ENCODE data around the gene PAFAH1B2. TPM values are rescaled to one million over a fixed set of nuclear protein-coding genes. Genes with fewer than 3 reads are reported as not detected.
A peak's percentile ranks its signal among the peaks of the same experiment; 100 is the strongest.

PAFAH1B2 gene
- total RNA-seq, 4 donors from 2014 or later, result 25.8 to 52.3 (median 35.2) TPM

DNA sequence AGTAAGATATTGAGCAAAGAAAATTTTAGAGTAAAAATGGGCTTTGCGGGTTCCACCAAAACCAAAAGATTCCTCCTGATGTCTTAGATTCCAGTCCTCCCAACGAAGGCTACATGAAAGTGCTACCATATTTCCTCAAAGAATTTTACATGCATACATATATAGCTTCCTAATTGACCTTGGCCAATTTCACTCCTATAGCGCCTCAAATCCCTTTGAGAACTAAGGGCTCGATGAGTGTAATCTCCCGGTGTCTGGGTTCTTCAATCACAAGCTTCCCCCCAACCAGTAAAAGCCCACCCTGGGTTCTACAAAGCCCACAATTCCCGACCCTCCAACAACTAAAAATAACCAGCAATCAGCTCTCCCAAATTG lies 47.1 kb upstream of the PAFAH1B2 start:
- no peaks in the 10 kb centered on the region for H3K9me3 ChIP-seq
- no peaks in the 10 kb centered on the region for H3K27me3 ChIP-seq
- H3K27ac ChIP-seq, result peak overlapping the region; percentile 87 to 97 (median 90)
- peaks cover 49 to 50% of the 10 kb centered on the region in 2 donors for H3K4me1 ChIP-seq
- no peak for TF ChIP-seq POLR2A (IDR thresholded peaks at IDR 0.05)
- TF ChIP-seq, protein P1, sequence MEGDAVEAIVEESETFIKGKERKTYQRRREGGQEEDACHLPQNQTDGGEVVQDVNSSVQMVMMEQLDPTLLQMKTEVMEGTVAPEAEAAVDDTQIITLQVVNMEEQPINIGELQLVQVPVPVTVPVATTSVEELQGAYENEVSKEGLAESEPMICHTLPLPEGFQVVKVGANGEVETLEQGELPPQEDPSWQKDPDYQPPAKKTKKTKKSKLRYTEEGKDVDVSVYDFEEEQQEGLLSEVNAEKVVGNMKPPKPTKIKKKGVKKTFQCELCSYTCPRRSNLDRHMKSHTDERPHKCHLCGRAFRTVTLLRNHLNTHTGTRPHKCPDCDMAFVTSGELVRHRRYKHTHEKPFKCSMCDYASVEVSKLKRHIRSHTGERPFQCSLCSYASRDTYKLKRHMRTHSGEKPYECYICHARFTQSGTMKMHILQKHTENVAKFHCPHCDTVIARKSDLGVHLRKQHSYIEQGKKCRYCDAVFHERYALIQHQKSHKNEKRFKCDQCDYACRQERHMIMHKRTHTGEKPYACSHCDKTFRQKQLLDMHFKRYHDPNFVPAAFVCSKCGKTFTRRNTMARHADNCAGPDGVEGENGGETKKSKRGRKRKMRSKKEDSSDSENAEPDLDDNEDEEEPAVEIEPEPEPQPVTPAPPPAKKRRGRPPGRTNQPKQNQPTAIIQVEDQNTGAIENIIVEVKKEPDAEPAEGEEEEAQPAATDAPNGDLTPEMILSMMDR (IDR thresholded peaks at IDR 0.05 in 4 of 5, conservative IDR thresholded peaks at IDR 0.05 in 1 of 5), result no peak
- ATAC-seq, result no peak
- intact Hi-C loops (cut with DNase I; ENCODE audit: low total_unique reads), result loop anchor here (5.0 kb wide), 3 partner anchors 50 to 325 kb away; partner anchors contain the start of gene BUD13
- H3K4me3 ChIP-seq, result peak overlapping the region; percentile 75 to 99 (median 88)
- DNase-seq, result no peak
- H3K36me3 ChIP-seq, result no peaks in the 10 kb centered on the region
- in situ Hi-C loops (cut with MboI; ENCODE audit: low sequenced_read_pairs in 4 of 4), result no loop called here

DNA sequence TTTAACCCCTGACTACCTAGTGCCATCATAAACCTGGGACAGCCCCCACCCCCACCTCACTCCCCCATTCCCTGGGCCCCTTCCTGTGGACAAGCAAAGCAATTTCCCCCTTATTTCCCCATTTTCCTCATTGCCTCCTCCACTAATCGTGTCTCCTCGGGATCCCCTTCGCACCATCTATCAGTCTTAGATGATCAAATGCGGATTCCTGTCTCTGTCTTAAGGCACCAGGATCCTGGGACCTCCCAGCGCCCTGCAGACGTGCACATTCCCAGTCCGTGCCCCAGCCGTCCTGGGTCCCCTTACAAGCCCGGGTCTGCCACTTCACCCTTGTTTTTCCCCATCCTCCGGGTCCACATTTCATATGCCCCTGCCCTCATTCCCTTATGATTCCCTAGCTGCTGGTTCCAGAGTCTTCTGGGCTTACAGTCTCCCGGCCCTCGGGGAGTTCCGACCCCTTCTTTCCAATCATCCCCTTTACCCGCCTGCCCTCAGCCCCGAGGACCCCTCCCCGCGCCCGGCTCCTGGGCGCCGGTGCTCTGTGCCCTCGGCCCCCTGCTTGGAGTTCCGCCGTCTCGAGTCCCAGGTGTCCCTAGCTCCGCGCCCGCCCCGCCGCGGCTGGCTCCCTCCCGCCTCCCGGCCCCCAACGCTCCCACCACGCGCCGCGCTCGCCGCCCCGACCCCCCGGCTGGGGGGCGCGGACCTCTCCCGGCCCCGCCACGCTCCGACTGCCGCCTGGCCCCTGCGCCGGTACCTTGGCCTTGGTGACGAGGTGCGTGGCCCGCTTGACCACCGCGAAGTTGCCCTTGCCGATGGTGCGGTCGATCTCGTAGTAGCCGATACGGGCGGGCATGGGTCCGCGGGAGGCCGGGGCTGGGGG lies 46.5 kb upstream of the PAFAH1B2 start:
- DNase-seq (peak in 1 of 2 donors; percentile 25), ATAC-seq (peak; percentile 55 to 56)
- Histone ChIP-seq H3K4me1 (peaks cover 47 to 49% of the 10 kb centered on the region in 2 donors), H3K36me3 (no peaks in the 10 kb centered on the region), H3K27ac (peak overlapping the region; percentile 87 to 97 (median 90)), H3K9me3 (no peaks in the 10 kb centered on the region), H3K27me3 (no peaks in the 10 kb centered on the region), H3K4me3 (peak overlapping the region; percentile 75 to 99 (median 88))
- TF ChIP-seq, protein P1 (IDR thresholded peaks at IDR 0.05 in 4 of 5, conservative IDR thresholded peaks at IDR 0.05 in 1 of 5), result no peak
- no peak for TF ChIP-seq POLR2A (IDR thresholded peaks at IDR 0.05)
- intact Hi-C loops (cut with DNase I; ENCODE audit: low total_unique reads), result loop anchor here (1.0 to 5.0 kb wide), 8 partner anchors 47 to 325 kb away; partner anchors contain the start of genes BUD13, PAFAH1B2, SIDT2 and ZPR1
- in situ Hi-C loops (cut with MboI; ENCODE audit: low sequenced_read_pairs in 4 of 4), result no loop called here

DNA sequence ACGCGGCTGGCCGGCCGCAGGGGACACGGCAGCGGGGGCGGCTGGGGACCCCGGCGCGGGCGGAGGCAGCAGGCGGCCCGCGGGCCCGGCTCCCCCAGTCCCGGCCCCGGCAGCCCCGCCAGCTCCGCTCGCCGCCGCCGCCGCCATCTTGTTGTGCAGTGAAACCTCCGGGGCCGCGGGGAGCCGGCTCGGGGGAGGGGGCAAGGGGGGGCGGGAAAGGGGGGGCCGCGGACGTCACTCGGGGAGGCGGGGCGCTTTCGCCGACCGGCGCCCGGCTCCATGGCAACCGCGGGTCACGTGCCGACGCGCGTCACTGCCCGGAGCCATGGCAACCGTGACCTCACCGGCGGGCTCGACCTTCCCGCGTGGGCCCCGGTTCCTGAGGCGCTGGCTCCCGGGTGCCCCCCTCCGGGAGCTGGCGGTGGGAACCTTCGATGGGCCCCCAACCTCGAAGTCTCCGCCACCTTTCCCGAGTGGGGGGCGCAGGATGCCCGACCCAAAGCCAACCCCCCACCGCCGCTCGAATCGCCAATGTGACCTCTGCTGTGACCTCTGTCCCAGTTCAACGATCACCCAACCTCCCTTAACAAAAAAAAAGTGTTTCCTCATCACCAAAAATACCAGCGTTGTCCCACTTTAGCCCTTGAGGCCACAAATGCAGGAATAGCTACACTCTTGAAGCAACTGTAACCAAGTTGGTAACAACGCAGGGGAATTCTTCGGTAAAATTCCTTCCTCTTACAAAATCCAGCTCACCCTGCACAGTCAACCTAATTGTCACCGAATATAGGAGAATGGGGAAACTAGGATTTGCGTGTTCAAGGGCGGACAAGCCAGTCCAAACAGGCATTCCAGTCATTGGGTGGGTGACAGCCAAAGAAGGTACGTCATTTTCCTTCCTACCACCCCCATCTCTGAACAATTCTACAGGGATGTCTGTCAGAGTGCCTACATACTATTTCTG lies 45.5 kb upstream of the PAFAH1B2 start, which contains the start of gene SIK3:
SIK3 (minus strand) TSS at position 160 of the 964 bp plus-strand sequence; CDS start at position 147, 13 bp downstream.
- H3K4me3 ChIP-seq, result peak within 1 kb of the TSS; percentile 75 to 99 (median 88)
- in situ Hi-C loops (cut with MboI; ENCODE audit: low sequenced_read_pairs in 4 of 4) (no loop called here), intact Hi-C loops (cut with DNase I; ENCODE audit: low total_unique reads) (loop anchor here (1.0 to 5.0 kb wide), 8 partner anchors 46 to 326 kb away; partner anchors contain the start of genes BUD13, PAFAH1B2, SIDT2 and ZPR1)
- DNase-seq (peak; percentile 83 to 90), ATAC-seq (peak; percentile 73 to 75)
- H3K27ac ChIP-seq, result peak within 1 kb of the TSS; percentile 90 to 97 (median 92)
- TF ChIP-seq, protein P1 (IDR thresholded peaks at IDR 0.05 in 4 of 5, conservative IDR thresholded peaks at IDR 0.05 in 1 of 5), result peak in 3 of 5 experiments; percentile 50 to 68 (median 59)
- peak; percentile 55 to 69 for TF ChIP-seq POLR2A (IDR thresholded peaks at IDR 0.05)
- no peaks in the 10 kb centered on the region for H3K9me3 ChIP-seq
- peaks cover 41 to 45% of the 10 kb centered on the region in 2 donors for H3K4me1 ChIP-seq
- no peaks in the 10 kb centered on the region for H3K27me3 ChIP-seq
- H3K36me3 ChIP-seq, result no peaks in the 10 kb centered on the region

DNA sequence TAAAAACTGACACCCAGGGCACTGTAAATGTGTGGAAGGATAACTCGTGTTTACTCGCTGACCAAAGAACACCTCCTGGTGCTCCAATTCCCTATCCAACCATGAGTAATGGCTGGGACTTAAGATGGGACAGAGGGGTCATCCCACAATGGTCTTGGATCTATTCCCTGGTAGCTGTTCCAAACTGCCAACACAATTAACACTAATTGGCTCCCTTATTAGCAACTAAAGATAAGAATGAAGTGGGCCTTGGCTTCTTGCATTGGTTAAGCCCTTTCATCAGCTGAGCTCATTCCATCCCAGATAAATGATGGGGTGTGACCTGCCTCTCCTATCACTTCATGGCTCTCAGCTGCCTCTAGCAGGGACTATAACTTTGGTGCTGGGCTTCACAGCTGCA lies 44.4 kb upstream of the PAFAH1B2 start:
- no peak for ATAC-seq

More for the DNA sequence above, 44.4 kb upstream of the PAFAH1B2 start:
- in situ Hi-C loops (cut with MboI; ENCODE audit: low sequenced_read_pairs in 4 of 4), result loop anchor here in 3 of 4 donors (5.0 to 10.0 kb wide), 5 partner anchors 125 to 315 kb away; partner anchors contain the start of genes APOA5 (in 2 of the 3) and ZPR1 (in 1 of the 3)
- Histone ChIP-seq H3K27me3 (no peaks in the 10 kb centered on the region), H3K36me3 (no peaks in the 10 kb centered on the region), H3K4me3 (no peak overlapping the region), H3K4me1 (peaks cover 34 to 37% of the 10 kb centered on the region in 2 donors), H3K9me3 (no peaks in the 10 kb centered on the region), H3K27ac (peak overlapping the region; percentile 90 to 97 (median 92))
- intact Hi-C loops (cut with DNase I; ENCODE audit: low total_unique reads), result loop anchor here (2.0 to 5.0 kb wide), 7 partner anchors 52 to 327 kb away; partner anchors contain the start of genes BUD13, SIDT2 and ZPR1
- no peak for DNase-seq
- TF ChIP-seq POLR2A (IDR thresholded peaks at IDR 0.05), result no peak
- TF ChIP-seq, protein P1 (IDR thresholded peaks at IDR 0.05 in 4 of 5, conservative IDR thresholded peaks at IDR 0.05 in 1 of 5), result no peak
